Stimulated activated CD8-positive, alpha-beta memory T cell treated with anti-CD3 and anti-CD28 coated beads, Interleukin-15, amount 100 ng/mL, for 24 hours (primary cell): ENCODE results near the gene HNRNPH1.

Source experiments
- DNase-seq: peaks from one replicate; pipeline ENCODE4 v3.0.0-alpha.2; 2020; ENCODE audit warnings: low read depth

HNRNPH1 gene

DNA sequence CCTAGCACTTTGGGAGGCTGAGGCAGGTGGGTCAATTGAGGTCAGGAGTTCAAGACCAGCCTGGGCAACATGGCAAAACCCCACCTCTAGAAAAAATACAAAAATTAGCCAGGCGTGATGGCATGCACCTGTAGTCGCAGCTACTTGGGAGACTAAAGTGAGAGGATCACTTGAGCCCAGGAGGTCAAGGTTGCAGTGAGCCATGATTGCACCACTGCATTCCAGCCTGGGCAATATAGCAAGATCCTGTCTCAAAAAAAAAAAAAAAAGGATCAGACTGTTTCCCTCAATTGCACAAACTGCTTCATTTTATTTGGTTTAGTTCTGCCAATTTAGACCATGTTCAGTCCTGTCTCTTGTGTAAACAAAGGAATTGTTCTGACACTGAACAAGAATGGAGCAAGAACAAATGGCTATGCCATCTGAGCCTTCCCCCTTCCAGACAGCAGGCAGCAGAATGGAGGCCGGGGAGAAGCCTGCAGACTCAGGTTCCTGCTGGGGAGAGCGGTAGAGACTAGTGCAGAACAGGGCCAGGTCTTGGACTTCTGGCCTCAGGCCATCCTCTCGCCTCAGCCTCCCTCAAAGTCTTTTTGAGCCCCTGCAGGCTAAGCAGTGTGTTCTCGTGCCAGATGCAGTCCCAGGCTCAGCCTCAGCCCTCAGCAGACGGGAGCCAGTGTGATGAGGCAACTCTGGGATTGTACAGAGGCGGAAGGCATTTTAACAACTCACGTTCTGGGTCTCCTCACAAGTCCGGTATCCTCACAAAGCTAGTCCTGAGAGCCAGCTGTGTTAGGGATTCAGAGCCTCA, 18.2 kb downstream of the HNRNPH1 start:
- DNase-seq = no peak

DNA sequence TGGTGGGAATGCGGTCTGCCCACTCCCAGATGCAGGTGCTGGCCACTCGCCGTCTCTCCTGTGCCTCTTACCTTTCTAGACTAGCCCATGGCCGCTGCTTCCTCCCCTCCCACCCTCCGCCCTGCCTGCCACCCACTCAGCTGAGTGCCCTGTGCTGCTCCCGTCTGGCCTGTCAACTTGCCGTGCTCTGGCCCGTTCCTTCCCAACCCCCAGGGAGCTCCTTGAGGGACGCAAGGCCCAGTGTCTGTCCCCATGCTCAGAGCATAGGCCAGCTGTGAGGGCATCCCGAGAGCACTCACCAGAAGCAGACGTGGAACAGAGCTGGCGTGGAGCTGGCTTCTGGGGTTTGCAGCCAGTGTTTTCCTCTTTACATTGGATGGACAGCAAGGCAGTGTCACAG, 20.2 kb downstream of the HNRNPH1 start:
- DNase-seq = no peak

DNA sequence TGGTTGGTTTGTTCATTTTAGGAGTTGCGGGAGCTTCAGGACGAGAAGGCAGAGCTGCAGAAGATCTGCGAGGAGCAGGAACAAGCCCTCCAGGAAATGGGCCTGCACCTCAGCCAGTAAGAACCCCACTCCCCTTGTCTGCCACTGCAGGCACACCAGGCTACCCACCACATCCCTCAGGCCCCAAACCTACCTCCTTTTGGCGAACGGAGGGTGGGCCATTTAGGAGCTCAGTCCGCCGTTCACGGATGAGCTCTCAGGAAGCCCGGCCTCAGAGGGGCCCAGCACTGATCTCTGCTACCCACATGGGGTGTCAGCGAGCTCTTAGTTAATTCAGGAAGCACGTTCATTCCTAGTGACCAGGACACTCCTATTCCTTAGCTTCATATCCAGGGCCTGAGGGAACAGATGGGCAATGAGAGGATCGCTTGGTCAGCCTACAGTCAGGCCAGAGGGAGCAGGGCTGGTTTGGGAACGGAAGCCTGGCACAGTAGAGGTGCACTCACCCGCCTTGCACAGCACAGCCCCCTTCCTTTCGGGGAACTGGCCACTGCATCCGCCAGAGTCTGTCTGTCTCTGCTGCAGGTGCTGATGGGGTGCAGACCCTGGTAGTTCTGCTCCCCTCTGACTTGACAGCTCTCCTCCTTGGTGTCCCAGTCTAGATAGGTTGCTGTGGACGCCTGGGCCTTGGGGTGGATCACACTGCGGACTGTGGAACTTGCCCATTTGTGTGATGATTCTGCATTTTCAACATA, 21.4 kb downstream of the HNRNPH1 start:
- DNase-seq = no peak

DNA sequence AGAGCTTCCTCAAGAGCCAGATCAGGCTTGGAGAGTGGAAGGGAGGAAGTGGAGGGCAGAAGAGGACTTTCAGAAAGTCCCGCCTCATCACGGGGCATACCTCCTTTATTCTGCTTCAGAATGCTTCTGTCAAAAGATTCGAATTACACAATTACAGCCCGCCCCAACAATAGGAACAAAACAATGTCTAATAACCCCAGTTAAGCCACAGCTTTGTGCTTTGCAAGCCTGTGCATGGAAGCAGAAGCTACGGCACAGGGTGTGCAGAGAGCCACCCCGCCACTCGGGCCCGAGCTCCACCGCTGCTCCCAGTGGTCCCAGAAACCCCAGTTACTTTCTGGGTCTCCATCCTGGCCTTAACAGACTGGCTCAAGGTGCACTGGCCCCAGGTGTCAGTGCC, 23.5 kb downstream of the HNRNPH1 start:
- DNase-seq = no peak

DNA sequence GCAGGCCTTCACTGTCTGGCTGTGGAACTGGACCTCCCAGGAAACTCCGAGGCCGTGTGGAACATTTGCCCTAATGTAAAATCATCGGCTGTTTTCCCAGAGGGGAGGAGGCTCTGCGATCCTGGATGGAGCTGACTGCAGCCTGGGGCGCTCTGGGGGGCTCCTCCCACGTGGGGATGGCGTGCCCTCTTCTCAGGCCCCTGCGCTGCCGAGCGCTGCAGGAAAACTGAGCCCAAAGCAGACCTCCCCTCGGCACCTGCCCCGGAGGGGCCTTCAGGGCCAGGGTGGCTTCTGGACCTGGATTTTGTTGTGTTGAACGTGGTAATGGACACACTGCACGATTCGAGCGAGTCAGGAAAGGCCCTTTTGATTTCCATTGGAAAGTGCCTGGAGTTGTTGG, 23.9 kb downstream of the HNRNPH1 start:
- DNase-seq = no peak

DNA sequence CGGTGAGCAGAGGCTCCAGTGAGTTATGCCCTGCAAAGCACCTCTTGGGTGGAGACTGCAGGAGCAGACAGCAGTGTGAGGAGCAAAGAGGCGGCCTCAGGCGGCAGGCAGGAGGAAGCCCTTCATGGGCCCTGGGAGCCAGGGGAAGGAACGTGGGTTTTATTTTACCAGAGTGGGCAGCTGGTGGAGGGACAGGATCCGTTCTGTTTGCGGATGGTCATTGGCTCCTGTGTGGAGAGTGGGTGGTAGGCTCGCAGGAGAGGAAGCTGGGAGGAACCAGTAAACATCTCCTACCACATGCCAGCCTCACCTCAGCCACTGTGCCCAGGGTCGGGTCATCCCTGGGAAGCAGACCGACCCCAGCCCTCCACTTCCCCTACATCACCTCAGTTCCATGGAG, 24.4 kb downstream of the HNRNPH1 start:
- no peak for DNase-seq

DNA sequence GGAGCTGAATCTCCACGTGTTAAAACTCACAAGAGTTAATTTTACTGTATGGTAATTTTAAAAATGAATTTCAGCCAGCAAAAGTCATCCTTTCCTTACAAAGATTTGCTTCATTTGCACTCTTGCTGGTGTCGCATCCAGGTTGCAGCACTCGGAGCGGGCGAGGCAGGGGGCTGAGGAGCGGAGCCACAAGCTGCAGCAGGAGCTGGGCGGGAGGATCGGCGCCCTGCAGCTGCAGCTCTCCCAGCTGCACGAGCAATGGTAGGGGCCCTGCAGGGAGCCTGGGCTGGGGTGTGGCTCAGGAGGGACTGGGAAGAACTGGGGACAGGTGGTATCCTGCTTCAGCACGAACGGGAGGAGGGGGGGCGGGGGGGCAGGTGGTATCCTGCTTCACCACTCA, 27.1 kb downstream of the HNRNPH1 start:
- no peak for DNase-seq

DNA sequence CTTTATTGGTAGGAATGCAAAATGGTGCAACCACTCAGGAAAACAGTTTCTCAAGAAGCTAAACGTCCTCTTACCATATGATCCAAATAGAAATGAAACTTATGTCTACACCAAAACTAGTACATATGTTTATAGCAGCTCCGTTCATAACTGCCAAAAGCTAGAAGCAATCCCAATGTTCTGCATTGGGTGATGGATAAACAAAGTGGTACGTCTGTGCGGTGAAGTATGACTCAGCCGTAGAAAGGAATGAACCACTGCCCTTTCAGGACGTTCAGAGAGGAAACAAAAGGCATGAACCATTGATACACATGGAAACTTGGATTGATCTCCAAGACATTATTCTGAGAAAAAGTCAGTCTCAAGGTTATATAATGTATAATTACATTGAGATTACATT, 27.6 kb downstream of the HNRNPH1 start:
- DNase-seq = no peak

DNA sequence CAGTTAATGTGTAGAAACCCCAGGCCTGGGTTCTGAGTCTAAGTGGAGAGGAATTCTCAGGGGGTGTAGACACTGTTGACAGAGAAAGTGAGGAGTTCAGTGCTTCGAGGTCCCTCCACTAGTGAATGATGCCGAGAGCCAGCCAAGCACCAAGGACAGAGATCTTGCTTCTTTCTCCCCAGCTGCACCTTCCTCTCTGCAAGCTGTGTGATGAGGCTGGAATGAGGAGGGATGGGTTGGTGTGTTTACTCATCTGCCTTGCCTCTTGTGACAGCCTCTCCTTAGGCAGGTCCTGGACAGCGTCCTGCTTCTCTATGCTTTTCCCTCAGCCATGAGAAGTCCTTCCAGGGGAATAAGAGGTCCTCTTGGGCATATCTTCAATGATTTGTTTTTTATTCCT, 35.3 kb downstream of the HNRNPH1 start:
- DNase-seq = no peak

DNA sequence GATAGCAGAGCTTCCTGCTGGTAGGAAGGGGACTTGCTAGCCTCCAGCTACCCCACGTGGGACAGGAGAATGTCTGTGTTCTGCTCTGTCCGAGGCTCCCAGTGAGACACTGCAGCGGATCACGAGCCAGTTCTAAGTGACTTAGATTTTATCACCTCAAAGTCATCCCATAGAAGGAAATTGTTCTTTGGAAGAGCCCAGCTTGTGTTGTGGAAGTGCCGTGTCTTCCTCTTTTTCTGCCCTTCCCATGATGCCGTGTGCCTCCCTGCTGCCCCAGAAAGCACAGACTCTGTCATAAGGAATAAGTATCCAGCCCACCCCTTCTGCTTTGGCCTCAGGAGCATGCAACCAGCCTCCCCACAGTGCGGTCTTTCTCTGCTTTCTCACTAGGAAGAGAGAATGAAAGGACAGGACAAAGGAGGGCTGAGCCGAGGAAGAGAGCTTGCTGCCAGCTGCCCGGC, 37.5 kb downstream of the HNRNPH1 start:
- DNase-seq = no peak

DNA sequence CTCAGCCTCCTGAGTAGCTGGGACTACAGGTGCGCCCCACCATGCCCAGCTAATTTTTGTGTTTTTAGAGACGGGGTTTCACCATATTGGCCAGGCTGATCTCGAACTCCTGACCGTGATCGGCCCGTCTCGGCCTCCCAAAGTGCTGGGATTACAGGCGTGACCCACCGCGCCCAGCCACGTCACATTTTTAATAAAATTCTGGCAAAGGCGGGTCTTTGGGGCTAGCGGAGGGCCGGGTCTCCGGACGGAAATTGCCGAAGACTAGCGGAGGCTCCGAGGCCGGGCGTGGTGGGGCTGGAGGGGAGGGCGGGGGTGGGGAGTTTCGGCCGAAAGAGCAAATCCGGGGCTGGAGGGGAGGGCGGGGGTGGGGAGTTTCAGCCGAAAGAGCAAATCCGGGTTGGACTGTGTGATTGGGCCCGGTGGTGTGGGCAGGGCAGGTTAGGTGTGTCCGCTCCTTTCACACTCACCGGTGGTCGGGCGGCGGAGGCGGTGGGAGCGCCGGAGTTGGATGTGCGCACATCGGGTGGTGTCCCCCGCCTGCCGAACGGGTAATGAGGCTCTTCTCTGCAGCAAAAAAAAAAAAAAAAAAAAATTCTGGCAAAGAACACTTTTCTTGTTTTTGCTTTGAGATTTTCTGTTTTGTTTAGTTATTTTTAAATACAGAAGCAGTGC, 46.0 kb downstream of the HNRNPH1 start:
- DNase-seq = no peak

DNA sequence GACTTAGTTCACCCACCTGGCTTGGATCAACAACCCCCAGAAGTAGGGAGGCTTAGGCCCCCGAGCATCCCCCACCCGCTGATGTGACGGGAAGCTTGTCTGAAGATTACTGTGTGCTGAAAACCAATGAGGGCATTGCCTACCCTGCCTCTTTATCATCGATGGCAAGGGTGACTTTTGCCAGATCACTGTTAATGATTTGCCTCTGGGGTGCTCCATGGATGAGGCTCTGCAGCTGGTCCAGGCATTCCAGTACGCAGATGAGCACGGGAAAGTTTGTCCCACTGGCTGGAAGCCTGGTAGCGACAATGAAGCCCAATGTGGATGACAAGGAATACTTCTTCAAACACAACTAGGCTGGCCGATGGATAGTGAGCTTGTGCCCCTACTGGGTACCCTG, 51.1 kb downstream of the HNRNPH1 start:
- no peak for DNase-seq

DNA sequence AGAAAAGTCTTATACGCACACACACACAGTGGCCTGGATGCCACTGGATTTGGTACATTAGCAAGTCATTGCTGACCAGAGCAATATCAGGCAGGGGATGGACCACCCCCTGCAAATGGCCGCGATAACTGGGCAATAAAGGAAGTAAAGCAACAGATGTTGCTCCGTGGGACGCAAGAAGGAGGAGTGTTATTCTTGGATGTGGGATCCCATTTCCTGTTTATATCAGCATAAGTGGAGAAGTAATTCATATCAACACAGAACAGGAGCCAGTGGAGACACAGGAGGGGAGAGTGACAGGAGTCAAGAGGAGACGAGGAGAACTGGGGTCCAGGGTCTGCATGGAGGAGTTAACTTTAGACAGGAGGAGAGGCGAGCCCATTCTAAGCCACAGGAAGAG, 54.8 kb downstream of the HNRNPH1 start:
- no peak for DNase-seq

DNA sequence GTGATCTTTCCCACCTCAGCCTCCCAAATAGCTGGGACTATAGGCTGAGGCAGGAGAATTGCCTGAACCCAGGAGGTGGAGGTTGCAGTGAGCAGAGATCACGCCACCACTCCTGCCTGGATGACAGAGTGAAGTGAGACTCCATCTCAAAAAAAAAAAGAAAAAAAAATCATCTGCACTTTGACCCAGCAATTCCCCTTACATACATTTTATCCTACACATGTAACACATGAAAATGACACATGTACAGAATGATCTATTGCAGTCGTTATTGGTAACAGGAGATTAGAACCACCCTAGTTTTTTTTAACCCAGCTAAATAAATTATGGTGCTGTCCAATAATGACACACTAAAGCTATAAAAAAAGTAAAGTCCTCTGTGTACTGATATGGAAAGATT, 58.9 kb downstream of the HNRNPH1 start:
- DNase-seq = no peak
